Gastrocnemius medialis (tissue), 4 donors: ENCODE measurements around the gene PKMYT1. TPM values are rescaled to one million over a fixed set of nuclear protein-coding genes. Genes with fewer than 3 reads are reported as not detected.

Source experiments
- ATAC-seq, 2 donors: fragments of 150-250 bp; one replicate each; pipeline ENCODE4 v1.9.1; 2016
- DNase-seq, 2 donors: peaks; one replicate each; pipeline ENCODE4 v3.0.0-alpha.2; 2019
- H3K27ac ChIP-seq, 4 donors: fragments of 200-600 bp; sonication (generic); 1 replicate in 1 of 4; 2 replicates in 3 of 4; pipeline ENCODE4 v1.5.1; 2016 to 2018; ENCODE audit warnings: mild to moderate bottlenecking in 2 of 4, moderate library complexity in 1 of 4
- H3K27me3 ChIP-seq, 3 donors: fragments of 200-600 bp; sonication (generic) in 2 of 3; 1 replicate in 1 of 3; 2 replicates in 2 of 3; pipeline versions ENCODE4 v1.5.1 to v1.6.0; 2016 to 2019; ENCODE audit warnings: mild to moderate bottlenecking in 1 of 3, moderate library complexity in 1 of 3
- H3K36me3 ChIP-seq, 2 donors: fragments of 200-600 bp; sonication (generic) in 1 of 2; one replicate each; pipeline ENCODE4 v1.5.1; 2017 to 2018
- H3K4me1 ChIP-seq, 2 donors: fragments of 200-600 bp; sonication (generic) in 1 of 2; one replicate each; pipeline ENCODE4 v1.5.1; 2016 to 2017; ENCODE audit warnings: mild to moderate bottlenecking in 2 of 2
- H3K4me3 ChIP-seq, 4 donors: fragments of 200-600 bp; sonication (generic) in 3 of 4; 1 replicate in 1 of 4; 2 replicates in 3 of 4; pipeline ENCODE4 v1.5.1; 2016 to 2019; ENCODE audit warnings: mild to moderate bottlenecking in 2 of 4
- H3K9me3 ChIP-seq, 3 donors: fragments of 200-600 bp; sonication (generic) in 2 of 3; 1 replicate in 1 of 3; 2 replicates in 2 of 3; pipeline ENCODE4 v1.5.1; 2016 to 2019
- POLR2A ChIP-seq, 2 donors: fragments of 450-650 bp; IDR thresholded peaks; one replicate each; pipeline ENCODE4 v1.6.1; 2017; ENCODE audit warnings: antibody characterized with exemption in 2 of 2, mild to moderate bottlenecking in 2 of 2, moderate library complexity in 2 of 2
- in situ Hi-C, 4 donors: fragments of 200-750 bp; cut with MboI; loops; one replicate each; pipeline versions ENCODE4 v1.15.0 to v1.8.0; 2017; ENCODE audit warnings: low sequenced_read_pairs in 4 of 4
- intact Hi-C: fragments of 100-400 bp; cut with DNase I; formaldehyde crosslinking; loops from one replicate; pipeline ENCODE4 v1.15.1; 2023; ENCODE audit warnings: low total_unique reads
- total RNA-seq, 4 donors: library from RNA; depleted of rRNA; stranded (reverse); fragments of >200 nt; gene quantifications; one replicate each; pipeline versions ENCODE4 v1.1.0 to v1.2.3, GENCODE V29; 2016
- TF ChIP-seq, protein P1 (sequence below), 5 experiments: fragments of 450-650 bp in 3 of 5; fragments of 200-600 bp in 2 of 5; sonication (generic) in 2 of 5; IDR thresholded peaks in 4 of 5; conservative IDR thresholded peaks in 1 of 5; 1 replicate in 4 of 5; 2 replicates in 1 of 5; pipeline ENCODE4 v1.5.1; 2016 to 2019; ENCODE audit warnings: antibody characterized with exemption in 5 of 5, mild to moderate bottlenecking in 3 of 5, moderate library complexity in 3 of 5

PKMYT1 gene
- total RNA-seq, 4 donors from 2014 or later = 1.4 to 2.4 TPM; not detected in 2

DNA sequence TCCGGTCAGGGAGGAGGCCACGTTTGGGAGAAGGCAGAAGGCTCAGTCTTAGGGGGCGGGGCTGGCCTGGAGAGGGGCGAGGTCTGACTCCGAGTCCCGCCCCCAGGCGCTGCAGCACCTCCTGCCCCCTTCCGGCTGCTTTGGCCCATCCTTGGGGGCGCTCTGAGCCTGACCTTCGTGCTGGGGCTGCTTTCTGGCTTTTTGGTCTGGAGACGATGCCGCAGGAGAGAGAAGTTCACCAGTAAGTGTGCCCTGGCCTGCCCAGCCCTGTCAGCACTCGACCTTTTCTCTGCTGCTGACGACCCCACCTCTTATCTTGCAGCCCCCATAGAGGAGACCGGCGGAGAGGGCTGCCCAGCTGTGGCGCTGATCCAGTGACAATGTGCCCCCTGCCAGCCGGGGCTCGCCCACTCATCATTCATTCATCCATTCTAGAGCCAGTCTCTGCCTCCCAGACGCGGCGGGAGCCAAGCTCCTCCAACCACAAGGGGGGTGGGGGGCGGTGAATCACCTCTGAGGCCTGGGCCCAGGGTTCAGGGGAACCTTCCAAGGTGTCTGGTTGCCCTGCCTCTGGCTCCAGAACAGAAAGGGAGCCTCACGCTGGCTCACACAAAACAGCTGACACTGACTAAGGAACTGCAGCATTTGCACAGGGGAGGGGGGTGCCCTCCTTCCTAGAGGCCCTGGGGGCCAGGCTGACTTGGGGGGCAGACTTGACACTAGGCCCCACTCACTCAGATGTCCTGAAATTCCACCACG lies 41.4 kb upstream of the PKMYT1 start:
- intact Hi-C loops (loop anchor here (1.0 to 5.0 kb wide), 5 partner anchors 37 to 974 kb away; partner anchors contain the start of genes NTHL1, SRRM2, TSC2 and ZNF263), in situ Hi-C loops (no loop called here)
- H3K9me3 ChIP-seq = no peaks in the 10 kb centered on the region
- H3K36me3 ChIP-seq = peaks cover 0 to 12% of the 10 kb centered on the region in 2 donors
- peaks cover 13 to 25% (median 15%) of the 10 kb centered on the region in 3 donors for H3K27me3 ChIP-seq
- peak; percentile 87 to 95 for DNase-seq
- peak; percentile 49 to 61 for ATAC-seq
- TF ChIP-seq, protein P1, sequence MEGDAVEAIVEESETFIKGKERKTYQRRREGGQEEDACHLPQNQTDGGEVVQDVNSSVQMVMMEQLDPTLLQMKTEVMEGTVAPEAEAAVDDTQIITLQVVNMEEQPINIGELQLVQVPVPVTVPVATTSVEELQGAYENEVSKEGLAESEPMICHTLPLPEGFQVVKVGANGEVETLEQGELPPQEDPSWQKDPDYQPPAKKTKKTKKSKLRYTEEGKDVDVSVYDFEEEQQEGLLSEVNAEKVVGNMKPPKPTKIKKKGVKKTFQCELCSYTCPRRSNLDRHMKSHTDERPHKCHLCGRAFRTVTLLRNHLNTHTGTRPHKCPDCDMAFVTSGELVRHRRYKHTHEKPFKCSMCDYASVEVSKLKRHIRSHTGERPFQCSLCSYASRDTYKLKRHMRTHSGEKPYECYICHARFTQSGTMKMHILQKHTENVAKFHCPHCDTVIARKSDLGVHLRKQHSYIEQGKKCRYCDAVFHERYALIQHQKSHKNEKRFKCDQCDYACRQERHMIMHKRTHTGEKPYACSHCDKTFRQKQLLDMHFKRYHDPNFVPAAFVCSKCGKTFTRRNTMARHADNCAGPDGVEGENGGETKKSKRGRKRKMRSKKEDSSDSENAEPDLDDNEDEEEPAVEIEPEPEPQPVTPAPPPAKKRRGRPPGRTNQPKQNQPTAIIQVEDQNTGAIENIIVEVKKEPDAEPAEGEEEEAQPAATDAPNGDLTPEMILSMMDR (IDR thresholded peaks at IDR 0.05 in 4 of 5, conservative IDR thresholded peaks at IDR 0.05 in 1 of 5) = peak in 4 of 5 experiments; percentile 30 to 51 (median 38)
- TF ChIP-seq POLR2A (IDR thresholded peaks at IDR 0.05) = peak in 1 of 2 donors; percentile 48
- H3K27ac ChIP-seq = peak overlapping the region; percentile 96 to 100 (median 98)
- peak overlapping the region; percentile 48 to 99 (median 76) for H3K4me3 ChIP-seq
- H3K4me1 ChIP-seq = peaks cover 32 to 54% of the 10 kb centered on the region in 2 donors

DNA sequence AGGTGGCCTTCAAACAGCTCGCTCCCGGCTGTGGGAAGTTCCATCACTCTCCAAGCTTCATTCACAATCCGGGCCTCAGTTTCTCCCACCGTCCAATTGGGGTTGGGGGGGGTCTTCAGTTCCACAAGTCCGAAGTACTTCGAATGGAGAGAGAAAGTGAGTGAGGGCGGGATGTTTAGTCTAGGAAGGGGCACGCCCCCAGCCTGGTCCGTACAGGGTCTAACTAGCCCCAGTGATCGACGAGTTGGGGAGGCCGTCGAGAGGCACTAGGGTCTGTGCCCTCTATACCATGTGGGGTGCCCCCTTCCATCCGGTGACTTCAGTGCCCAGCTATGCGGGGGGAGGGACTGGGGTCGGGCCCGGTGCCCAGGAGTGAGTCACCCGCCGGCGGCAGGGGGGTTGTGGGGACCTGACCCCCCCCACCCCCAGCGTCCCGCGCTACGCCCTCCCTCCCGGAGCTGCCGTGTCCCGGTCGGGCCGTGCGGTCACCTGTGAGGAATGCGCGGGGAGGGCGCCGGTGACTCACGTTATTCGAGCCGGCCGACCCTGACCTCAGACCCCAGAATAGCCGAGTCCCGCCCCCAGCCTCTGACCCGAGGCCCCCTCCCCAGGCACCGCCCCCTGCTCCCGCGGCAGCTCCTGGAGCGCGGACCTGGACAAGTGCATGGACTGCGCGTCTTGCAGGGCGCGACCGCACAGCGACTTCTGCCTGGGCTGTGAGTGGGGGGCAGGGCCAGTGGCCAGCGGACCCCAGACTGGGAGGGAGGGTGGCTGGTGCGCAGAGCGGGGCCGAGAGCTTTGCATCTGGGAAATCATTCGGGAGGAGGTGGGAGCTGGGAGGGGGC lies 40.6 kb upstream of the PKMYT1 start:
- peak; percentile 80 to 95 for DNase-seq
- Histone ChIP-seq H3K27me3 (peaks cover 13 to 25% (median 15%) of the 10 kb centered on the region in 3 donors), H3K9me3 (no peaks in the 10 kb centered on the region), H3K4me3 (peak overlapping the region; percentile 48 to 99 (median 76)), H3K4me1 (peaks cover 32 to 54% of the 10 kb centered on the region in 2 donors), H3K36me3 (peaks cover 0 to 4% of the 10 kb centered on the region in 2 donors), H3K27ac (peak overlapping the region; percentile 96 to 100 (median 98))
- intact Hi-C loops = loop anchor here (1.0 to 5.0 kb wide), 6 partner anchors 17 to 974 kb away; partner anchors contain the start of genes NTHL1, SRRM2, TSC2 and ZNF263
- TF ChIP-seq, protein P1 (IDR thresholded peaks at IDR 0.05 in 4 of 5, conservative IDR thresholded peaks at IDR 0.05 in 1 of 5) = no peak
- peak; percentile 9 to 56 for TF ChIP-seq POLR2A (IDR thresholded peaks at IDR 0.05)
- ATAC-seq = peak; percentile 28 to 37
- in situ Hi-C loops = no loop called here

DNA sequence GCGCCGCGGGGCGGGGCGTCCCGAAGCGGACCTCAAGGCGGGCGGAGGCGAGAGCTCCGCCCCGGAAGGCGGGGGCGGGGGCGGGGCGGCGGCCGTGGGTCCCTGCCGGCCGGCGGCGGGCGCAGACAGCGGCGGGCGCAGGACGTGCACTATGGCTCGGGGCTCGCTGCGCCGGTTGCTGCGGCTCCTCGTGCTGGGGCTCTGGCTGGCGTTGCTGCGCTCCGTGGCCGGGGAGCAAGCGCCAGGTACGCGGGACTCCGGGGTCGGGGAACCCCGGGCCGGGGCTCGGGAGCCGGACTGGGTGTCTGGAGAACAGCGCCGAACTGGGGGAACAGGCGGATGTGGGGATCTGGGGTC lies 40.0 kb upstream of the PKMYT1 start, which contains the start of gene TNFRSF12A:
Gene TNFRSF12A, plus strand, starts transcription at position 122 of the 357 bp plus-strand sequence. Its CDS starts 30 bp downstream, at position 152.
- Histone ChIP-seq H3K9me3 (no peaks in the 10 kb centered on the region), H3K4me1 (peaks cover 32 to 52% of the 10 kb centered on the region in 2 donors), H3K36me3 (no peaks in the 10 kb centered on the region), H3K4me3 (peak within 1 kb of the TSS; percentile 48 to 99 (median 76)), H3K27ac (peak within 1 kb of the TSS; percentile 96 to 100 (median 98)), H3K27me3 (peaks cover 13 to 25% (median 15%) of the 10 kb centered on the region in 3 donors)
- intact Hi-C loops = loop anchor here (1.0 to 5.0 kb wide), 5 partner anchors 16 to 973 kb away; partner anchors contain the start of genes NTHL1, TSC2 and ZNF263
- ATAC-seq = peak; percentile 11 to 19
- in situ Hi-C loops = no loop called here
- TF ChIP-seq, protein P1 (IDR thresholded peaks at IDR 0.05 in 4 of 5, conservative IDR thresholded peaks at IDR 0.05 in 1 of 5) = peak in 1 of 5 experiments; percentile 22
- TF ChIP-seq POLR2A (IDR thresholded peaks at IDR 0.05) = peak; percentile 91 to 95
- DNase-seq = peak; percentile 39 to 67

DNA sequence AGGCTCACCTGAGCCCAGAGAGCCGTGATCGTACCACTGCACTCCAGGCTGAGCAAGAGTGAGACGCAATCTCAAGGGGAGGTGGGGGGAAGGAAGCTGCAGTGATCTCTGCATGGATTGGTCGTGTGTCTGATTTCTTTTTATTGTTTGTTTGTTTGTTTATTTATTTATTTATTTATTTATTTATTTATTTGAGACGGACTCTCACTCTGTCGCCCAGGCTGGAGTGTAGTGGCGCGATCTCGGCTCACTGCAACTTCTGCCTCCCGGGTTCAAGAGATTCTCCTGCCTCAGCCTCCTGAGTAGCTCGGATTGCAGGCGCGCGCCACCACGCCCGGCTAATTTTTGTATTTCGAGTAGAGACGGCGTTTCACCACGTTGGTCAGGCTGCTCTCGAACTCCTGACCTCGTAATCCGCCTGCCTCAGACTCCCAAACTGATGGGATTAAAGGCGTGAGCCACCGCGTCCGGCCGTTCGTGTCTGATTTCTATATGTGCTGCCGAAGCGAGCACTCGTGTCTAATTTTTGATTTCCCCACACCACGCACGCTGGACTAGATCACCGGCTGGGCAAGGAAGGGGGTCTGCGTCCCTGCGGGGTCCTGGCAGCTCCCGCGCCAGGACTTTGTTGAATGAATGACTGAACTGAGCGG lies 39.5 kb upstream of the PKMYT1 start:
- DNase-seq = no peak
- in situ Hi-C loops = no loop called here
- Histone ChIP-seq H3K4me3 (peak overlapping the region; percentile 48 to 99 (median 76)), H3K36me3 (no peaks in the 10 kb centered on the region), H3K27me3 (peaks cover 13 to 25% (median 15%) of the 10 kb centered on the region in 3 donors), H3K4me1 (peaks cover 30 to 47% of the 10 kb centered on the region in 2 donors), H3K9me3 (no peaks in the 10 kb centered on the region), H3K27ac (peak overlapping the region in 2 of 4 donors; percentile 96 to 98)
- intact Hi-C loops = loop anchor here (1.0 to 5.0 kb wide), 5 partner anchors 15 to 972 kb away; partner anchors contain the start of genes NTHL1, TSC2 and ZNF263
- TF ChIP-seq POLR2A (IDR thresholded peaks at IDR 0.05) = no peak
- TF ChIP-seq, protein P1 (IDR thresholded peaks at IDR 0.05 in 4 of 5, conservative IDR thresholded peaks at IDR 0.05 in 1 of 5) = no peak
- ATAC-seq = no peak
